Adrenal gland (tissue), 12 donors: Measurements from ENCODE around the gene AHI1. TPM values are rescaled to one million over a fixed set of nuclear protein-coding genes. Genes with fewer than 3 reads are reported as not detected.

Experiments used
- DNase-seq, 7 donors: peaks; one replicate each; pipeline ENCODE4 v3.0.0-alpha.2; 2019 to 2020
- H3K27ac ChIP-seq, 5 donors: fragments of 200-600 bp; sonication (generic) in 4 of 5; 1 replicate in 3 of 5; 2 replicates in 2 of 5; pipeline versions ENCODE4 v1.5.1 to v1.8.0; 2016 to 2020; ENCODE audit warnings: mild to moderate bottlenecking in 1 of 5
- H3K27me3 ChIP-seq: fragments of 200-600 bp; 2 replicates; pipeline ENCODE4 v1.8.0; 2021
- H3K36me3 ChIP-seq, 2 donors: fragments of 200-600 bp; replicated peaks in 1 of 2; 1 replicate in 1 of 2; 2 replicates in 1 of 2; pipeline versions ENCODE4 v1.5.1 to v1.8.0; 2018 to 2022
- H3K4me1 ChIP-seq, 2 donors: fragments of 200-600 bp; replicated peaks in 1 of 2; 1 replicate in 1 of 2; 2 replicates in 1 of 2; pipeline versions ENCODE4 v1.5.1 to v1.8.0; 2018 to 2021
- H3K4me3 ChIP-seq, 4 donors: fragments of 200-600 bp; sonication (generic) in 3 of 4; one replicate each; pipeline ENCODE4 v1.5.1; 2016 to 2018
- H3K9me3 ChIP-seq, 3 donors: fragments of 200-600 bp; sonication (generic) in 1 of 3; replicated peaks in 1 of 3; 1 replicate in 2 of 3; 2 replicates in 1 of 3; pipeline versions ENCODE4 v1.5.1 to v1.8.0; 2016 to 2021
- CTCF ChIP-seq, 6 experiments: fragments of 450-650 bp in 4 of 6; fragments of 200-600 bp in 2 of 6; sonication (generic) in 1 of 6; IDR thresholded peaks; 1 replicate in 5 of 6; 2 replicates in 1 of 6; pipeline versions ENCODE4 v1.5.1 to v1.8.0; 2016 to 2021; ENCODE audit warnings: antibody characterized with exemption in 6 of 6, mild to moderate bottlenecking in 2 of 6, moderate library complexity in 1 of 6
- POLR2A ChIP-seq, 2 donors: fragments of 450-650 bp; IDR thresholded peaks; one replicate each; pipeline ENCODE4 v1.6.1; 2017; ENCODE audit warnings: antibody characterized with exemption in 2 of 2, mild to moderate bottlenecking in 2 of 2, moderate library complexity in 1 of 2
- WGBS, 4 donors: extraction: QIAGEN DNeasy Blood & Tissue Kit in 2 of 4; methylation state at CpG; one replicate each; pipeline versions ENCODE4 v1.1.5 to v1.1.7; 2013 to 2017; 5-methylcytosine and 5-hydroxymethylcytosine counted together
- intact Hi-C, 2 donors: fragments of 100-400 bp; cut with DNase I; formaldehyde crosslinking; loops; one replicate each; pipeline versions ENCODE4 v1.14.1 to v1.15.0; 2022 to 2023
- polyA plus RNA-seq, 3 donors: library from polyadenylated mRNA; stranded (reverse); fragments of 200-250 nt in 2 of 3; fragments of 350-450 nt in 1 of 3; fragmentation: Illumina TruSeq in 1 of 3; extraction: RNeasy Lipid Tissue Mini Kit (QIAGEN cat#74804) in 1 of 3; gene quantifications; one replicate each; pipeline ENCODE4 v1.2.3, GENCODE V29; 2013 to 2014
- total RNA-seq, 9 donors: library from RNA; depleted of rRNA in 4 of 9; stranded (reverse); fragments of >200 nt in 4 of 9; fragments of 120-200 nt in 1 of 9; fragmentation: NEBNext Ultra II Directional in 1 of 9; extraction: Animal tissue kit (Norgen Biotek cat#: 25700) in 1 of 9; gene quantifications; one replicate each; pipeline versions ENCODE4 v1.1.0 to v1.2.4, GENCODE V29; 2013 to 2023
- donor health status: healthy with polysubstance abuse.
- donor health status: Bipolar disorder and iron deficiency.
- donor health status: DM: yes; HTN: yes; CAD: no.
- donor health status: DM: no; HTN: no; CAD: no.
- donor health status: DM: no; HTN: no; CAD: no.
- donor health status: DM: yes; HTN: yes; CAD: no.

The AHI1 gene
- total and polyA plus RNA-seq, 12 donors = 9.2 to 68.7 (median 35.4) TPM

GRCh38 chr6:135527116-135527959 is 29.8 kb upstream of the AHI1 start:
- WGBS, 4 donors = 88 to 92% (median 90%) methylated on average over 6 of the region's 6 CpGs
- Histone ChIP-seq H3K4me1 (no peaks in the 10 kb centered on the region), H3K27ac (no peak overlapping the region), H3K4me3 (no peak overlapping the region), H3K27me3 (no peaks in the 10 kb centered on the region), H3K9me3 (no peaks in the 10 kb centered on the region), H3K36me3 (no peaks in the 10 kb centered on the region)
- TF ChIP-seq POLR2A (IDR thresholded peaks at IDR 0.05) (no peak), CTCF (IDR thresholded peaks at IDR 0.05) (no peak)
- intact Hi-C loops = no loop called here
- no peak for DNase-seq

GRCh38 chr6:135525594-135525993 is 28.1 kb upstream of the AHI1 start:
- Histone ChIP-seq H3K27me3 (no peaks in the 10 kb centered on the region), H3K9me3 (no peaks in the 10 kb centered on the region), H3K27ac (no peak overlapping the region), H3K4me3 (no peak overlapping the region), H3K36me3 (no peaks in the 10 kb centered on the region), H3K4me1 (no peaks in the 10 kb centered on the region)
- intact Hi-C loops = no loop called here
- DNase-seq = no peak
- WGBS, 4 donors = 92 to 93% (median 92%) methylated on average over 1 of the region's 1 CpG
- TF ChIP-seq CTCF (IDR thresholded peaks at IDR 0.05) = no peak
- no peak for TF ChIP-seq POLR2A (IDR thresholded peaks at IDR 0.05)

GRCh38 chr6:135522965-135523692 is 25.6 kb upstream of the AHI1 start:
- DNase-seq = no peak
- 83 to 89% (median 86%) methylated on average over 6 of the region's 6 CpGs for WGBS, 4 donors
- no peaks in the 10 kb centered on the region for H3K4me1 ChIP-seq
- no peaks in the 10 kb centered on the region for H3K9me3 ChIP-seq
- H3K27me3 ChIP-seq = no peaks in the 10 kb centered on the region
- no peak overlapping the region for H3K4me3 ChIP-seq
- no peak for TF ChIP-seq CTCF (IDR thresholded peaks at IDR 0.05)
- no peak for TF ChIP-seq POLR2A (IDR thresholded peaks at IDR 0.05)
- intact Hi-C loops = no loop called here
- H3K27ac ChIP-seq = no peak overlapping the region
- no peaks in the 10 kb centered on the region for H3K36me3 ChIP-seq

GRCh38 chr6:135521431-135521830 is 23.9 kb upstream of the AHI1 start:
- no peak for DNase-seq
- no peak for TF ChIP-seq CTCF (IDR thresholded peaks at IDR 0.05)
- TF ChIP-seq POLR2A (IDR thresholded peaks at IDR 0.05) = no peak
- Histone ChIP-seq H3K27me3 (no peaks in the 10 kb centered on the region), H3K36me3 (no peaks in the 10 kb centered on the region), H3K4me3 (no peak overlapping the region), H3K4me1 (no peaks in the 10 kb centered on the region), H3K9me3 (no peaks in the 10 kb centered on the region), H3K27ac (no peak overlapping the region)
- intact Hi-C loops = no loop called here
- 75 to 100% (median 95%) methylated on average over 1 of the region's 1 CpG for WGBS, 4 donors
